Mammary epithelial cell (primary cell): ENCODE measurements around the gene SKAP2.

Experiments
- CTCF ChIP-seq, 2 donors: IDR thresholded peaks in 1 of 2; conservative IDR thresholded peaks in 1 of 2; 2 replicates each; pipeline ENCODE4 v1.5.1; 2011 to 2012; ENCODE audit warnings: inconsistent platforms in 2 of 2, low read length in 2 of 2, mild to moderate bottlenecking in 2 of 2, control low read depth in 1 of 2, low read depth in 1 of 2; ENCODE audit not compliant: insufficient read depth in 1 of 2; ENCODE audit errors: extremely low read depth in 1 of 2
- EZH2 ChIP-seq: IDR thresholded peaks from 2 replicates; pipeline ENCODE4 v1.6.1; 2012; ENCODE audit warnings: low read length, inconsistent platforms, borderline replicate concordance

GRCh38 chr7:26721450-26721849 is 142.9 kb downstream of the SKAP2 start:
- TF ChIP-seq CTCF (conservative IDR thresholded peaks at IDR 0.05 in 1 of 2, IDR thresholded peaks at IDR 0.05 in 1 of 2; ENCODE audit: extremely low read depth in 1 of 2, insufficient read depth in 1 of 2, low read depth in 1 of 2, low read length in 2 of 2) (no peak), EZH2 (no peak)
